HG03045 (cell line): ENCODE measurements around the gene DDX5.

Experiments
- ATAC-seq: cut with Tn5 transposase; IDR thresholded peaks from one replicate; pipeline ENCODE4 v1.9.1; 2021; ENCODE audit warnings: mild to moderate bottlenecking, moderate library complexity; ENCODE audit not compliant: unreplicated experiment

Gene DDX5

GRCh38 chr17:64509179-64509578, 3.1 kb upstream of the DDX5 start:
- ATAC-seq, result no peak

DNA sequence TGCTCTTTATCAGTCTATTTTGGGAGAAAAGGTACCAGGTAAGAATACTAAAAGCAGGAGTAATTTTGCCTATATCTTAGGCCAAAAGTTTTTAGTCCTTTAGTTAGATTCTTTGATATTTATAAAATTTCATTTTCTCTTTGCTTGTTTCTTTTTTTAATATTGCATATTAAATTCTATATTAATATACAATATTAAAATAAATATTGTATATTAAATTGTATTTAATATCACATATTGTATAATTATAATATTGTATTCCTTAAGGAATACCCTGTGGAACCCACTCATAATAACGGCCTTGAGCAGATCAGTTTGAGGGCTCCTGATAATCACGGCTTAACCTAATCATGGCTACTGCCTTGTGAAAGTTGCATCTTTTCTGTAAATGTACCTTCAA, 2.6 kb upstream of the DDX5 start:
- ATAC-seq, result no peak

DNA sequence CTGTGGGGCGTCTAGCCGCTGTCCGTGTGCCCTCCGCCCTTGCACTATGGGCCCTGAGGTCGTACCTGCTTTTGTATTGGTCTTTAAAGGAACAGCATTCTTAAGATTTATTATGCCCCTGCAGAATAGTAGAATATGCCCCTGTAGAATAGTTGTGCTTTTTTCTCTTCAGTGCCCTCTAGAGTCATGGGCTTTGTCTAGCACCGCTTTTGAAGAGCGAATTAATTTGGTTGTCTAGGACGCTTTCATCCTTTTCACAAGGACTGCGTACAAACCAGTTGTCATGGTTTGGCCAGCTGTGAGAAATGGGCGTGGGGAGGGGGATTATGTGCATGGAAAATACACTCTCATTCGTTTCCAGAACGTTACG, 1.3 kb upstream of the DDX5 start:
- ATAC-seq, result peak; percentile 16

DNA sequence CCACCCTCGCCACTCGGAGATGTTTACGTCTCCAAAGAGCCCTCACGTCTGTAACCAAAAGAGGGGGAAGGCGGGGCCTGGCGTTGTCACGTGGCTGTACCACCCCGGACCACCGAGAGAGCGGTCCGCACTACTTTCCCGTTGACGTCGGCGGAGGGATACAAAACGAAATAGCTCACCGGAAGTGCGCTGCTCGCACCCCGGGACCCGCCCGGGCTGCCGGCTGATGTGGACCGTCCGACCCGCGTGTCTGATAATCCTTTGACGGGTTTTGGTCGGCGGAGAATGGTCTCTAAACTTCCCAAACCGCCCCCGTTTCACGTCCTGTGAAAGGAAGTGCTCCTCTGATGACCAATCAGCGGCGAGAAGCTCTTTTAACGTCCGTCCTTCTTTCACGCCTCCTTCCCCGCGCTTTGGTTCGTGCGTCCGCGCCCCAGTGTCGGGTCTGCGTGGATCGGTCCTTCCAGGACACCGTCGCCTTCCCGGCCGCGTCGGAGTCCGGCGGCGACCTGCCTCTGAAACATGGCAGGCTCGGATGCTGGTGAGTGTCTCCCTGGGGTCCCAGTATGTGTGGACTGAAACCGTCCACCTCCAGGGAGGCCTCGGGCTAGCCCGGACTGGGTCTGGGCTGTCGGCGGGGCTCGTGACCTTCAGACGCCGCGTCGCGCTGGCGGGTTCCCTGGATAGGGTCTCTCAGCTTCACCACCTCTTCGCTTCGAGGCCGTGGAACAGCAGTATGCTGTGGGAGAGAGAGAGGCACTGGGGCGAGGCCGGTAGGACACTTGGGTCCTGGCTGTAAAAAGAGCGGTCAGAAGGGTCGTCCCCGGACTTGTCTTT, 705 bp upstream of the DDX5 start, which contains the start of gene CEP95:
TSS of gene CEP95 (plus strand) at position 402 of the 837 bp plus-strand sequence. CDS start at position 523, 121 bp downstream.
- ATAC-seq, result peak; percentile 55

DNA sequence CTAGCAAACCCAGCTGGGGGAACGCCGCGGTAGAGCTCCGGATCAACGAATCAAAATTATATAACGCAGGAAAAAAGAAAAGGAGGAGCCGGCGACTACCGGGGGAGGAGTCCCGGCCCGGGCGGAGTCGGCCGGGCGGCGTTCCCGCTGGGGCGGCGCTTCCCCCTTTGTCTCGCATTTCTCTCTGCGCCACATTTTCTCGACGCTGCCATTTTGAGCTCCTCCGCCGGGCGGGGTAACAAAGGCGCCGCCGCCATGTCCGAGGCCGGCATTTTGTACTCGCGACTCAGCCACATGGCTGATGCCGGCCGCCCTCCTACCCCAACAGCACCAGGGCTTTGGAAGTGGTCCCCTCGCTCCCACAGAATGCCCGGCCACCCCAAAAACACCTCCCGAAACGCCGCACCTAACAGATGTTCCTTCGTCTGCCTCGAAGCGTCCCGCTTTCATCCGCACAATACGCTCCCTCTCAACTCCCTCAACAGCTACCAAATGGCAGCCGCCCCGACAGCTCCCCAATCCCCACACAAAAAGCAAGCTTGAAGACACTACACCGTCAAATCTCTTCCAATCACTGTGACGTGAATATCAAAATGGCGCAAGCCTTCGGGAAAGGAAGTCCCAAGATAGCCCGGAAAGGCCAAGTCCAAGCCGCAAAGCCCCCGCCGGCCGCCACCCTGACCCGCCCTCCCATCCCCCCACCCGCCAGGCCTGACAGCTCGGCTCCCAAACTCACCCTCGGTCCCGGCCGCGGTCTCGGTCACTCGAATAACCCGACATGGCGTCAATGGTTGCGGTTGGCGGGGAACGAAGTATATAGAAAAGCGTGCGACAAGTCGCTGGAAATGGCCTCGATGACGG, 519 bp downstream of the DDX5 start:
- peak; percentile 24 for ATAC-seq

DNA sequence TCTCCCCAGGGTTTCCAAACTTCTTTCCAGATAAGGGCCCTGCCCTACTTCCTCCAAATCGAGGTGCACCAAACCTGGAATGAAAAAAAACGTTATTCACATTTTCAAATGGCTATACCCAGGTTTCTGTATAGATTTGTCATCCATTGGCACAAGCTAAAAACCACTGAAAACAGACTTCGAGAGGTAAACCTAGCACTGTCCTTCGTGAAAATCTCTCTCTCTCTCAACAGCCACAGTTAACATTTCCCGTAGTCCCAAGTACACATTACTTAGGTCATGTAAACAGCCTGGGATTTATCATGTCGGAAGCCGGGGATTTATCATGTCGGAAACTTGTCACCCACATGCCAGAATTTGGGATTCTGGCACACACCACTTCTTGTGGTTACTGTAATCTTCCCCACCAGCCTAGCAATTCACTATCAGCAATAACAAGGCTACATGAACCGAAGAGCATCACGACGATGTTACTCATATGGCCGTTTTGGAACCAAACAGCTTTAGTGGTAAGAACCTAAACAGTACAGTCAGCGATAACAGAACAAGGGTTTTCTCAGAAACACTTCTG, 1.2 kb downstream of the DDX5 start:
- no peak for ATAC-seq

- ATAC-seq, result no peak
These were observed 2.0 kb downstream of the DDX5 start for GRCh38 chr17:64503821-64504768.

DNA sequence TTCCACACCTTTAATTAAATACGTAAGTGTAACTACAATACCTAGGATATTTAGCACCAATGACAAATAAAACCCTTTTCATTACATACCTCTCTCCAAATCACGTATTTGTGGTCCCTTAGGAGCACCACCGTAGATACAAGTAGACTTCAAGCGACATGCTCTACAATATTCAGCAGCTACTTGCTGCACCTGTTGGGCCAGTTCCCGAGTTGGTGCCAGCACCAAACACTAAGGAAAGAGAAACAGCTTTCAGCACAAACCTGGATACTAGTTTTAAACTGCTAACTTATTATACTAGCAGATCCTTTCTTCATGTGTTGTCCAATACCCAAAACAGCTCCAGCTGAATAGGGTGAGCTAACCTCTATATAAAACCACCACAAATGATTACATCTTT, 2.7 kb downstream of the DDX5 start:
- ATAC-seq, result no peak

- ATAC-seq, result no peak
These were observed 3.3 kb downstream of the DDX5 start for GRCh38 chr17:64502809-64503208.

DNA sequence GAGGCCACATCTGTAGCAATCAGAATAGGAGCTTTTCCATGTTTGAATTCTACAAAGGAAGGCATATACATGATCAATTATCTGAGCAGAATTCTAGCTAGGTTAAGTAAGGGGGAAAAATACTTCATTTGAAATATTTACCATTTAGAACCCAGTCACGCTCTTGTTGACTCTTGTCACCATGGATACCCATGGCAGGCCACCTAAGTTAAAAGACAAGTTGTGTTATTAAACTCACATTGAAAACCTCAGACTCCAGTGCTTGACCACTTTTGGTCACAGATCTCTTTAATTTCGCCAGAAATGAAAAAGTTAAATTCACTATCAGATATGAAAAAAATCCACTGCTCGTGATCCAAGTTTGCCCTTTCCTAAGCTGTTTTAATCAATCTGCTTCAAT, 4.1 kb downstream of the DDX5 start:
- no peak for ATAC-seq

- no peak for ATAC-seq
These were observed 5.0 kb downstream of the DDX5 start for GRCh38 chr17:64500862-64501765.

DNA sequence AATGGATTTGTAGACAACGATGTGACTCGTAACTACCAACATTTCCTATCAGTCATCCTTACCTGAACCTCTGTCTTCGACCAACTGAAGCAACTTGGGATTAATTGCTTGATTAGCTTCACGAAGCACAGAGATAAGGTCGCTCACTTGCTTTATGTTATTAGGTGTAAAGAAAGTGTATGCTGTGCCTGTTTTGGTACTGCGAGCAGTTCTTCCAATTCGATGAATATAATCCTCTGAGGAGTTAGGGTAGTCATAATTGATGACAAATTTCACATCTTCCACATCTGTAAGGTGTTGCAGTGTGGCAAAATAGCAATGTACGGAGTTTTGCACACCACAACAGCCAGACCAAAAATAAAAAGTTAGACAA, 5.6 kb downstream of the DDX5 start:
- ATAC-seq, result no peak

DNA sequence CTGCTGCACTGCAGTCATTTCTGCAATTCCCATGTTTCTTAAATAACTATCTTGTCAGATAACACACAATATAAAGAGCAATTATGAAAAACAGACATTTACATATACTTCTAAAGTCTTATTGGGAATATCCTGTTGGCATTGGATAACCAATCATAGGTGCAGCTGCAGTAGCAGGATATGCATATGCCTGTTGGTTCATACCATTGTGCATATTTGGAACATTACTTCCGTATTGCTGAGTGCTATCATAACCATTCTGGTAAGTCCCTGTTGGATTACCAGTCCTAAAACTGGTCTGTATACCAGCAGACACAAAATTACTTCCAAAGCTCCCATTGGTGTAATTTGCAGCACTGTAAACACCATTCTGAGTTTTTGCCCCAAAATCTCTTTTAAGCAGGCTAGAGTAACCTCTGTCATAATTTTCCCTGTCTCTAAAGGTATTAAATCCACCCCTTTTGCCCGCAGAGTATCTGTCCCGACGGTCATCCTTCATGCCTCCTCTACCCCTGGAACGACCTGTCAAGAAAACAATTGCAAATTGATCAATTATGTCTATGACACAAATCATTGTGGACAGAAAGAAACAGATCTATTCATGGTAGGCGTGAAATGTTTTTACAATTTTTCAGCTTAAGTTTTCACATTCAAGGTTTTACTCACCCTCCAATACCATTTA, 6.1 kb downstream of the DDX5 start:
- ATAC-seq, result no peak

DNA sequence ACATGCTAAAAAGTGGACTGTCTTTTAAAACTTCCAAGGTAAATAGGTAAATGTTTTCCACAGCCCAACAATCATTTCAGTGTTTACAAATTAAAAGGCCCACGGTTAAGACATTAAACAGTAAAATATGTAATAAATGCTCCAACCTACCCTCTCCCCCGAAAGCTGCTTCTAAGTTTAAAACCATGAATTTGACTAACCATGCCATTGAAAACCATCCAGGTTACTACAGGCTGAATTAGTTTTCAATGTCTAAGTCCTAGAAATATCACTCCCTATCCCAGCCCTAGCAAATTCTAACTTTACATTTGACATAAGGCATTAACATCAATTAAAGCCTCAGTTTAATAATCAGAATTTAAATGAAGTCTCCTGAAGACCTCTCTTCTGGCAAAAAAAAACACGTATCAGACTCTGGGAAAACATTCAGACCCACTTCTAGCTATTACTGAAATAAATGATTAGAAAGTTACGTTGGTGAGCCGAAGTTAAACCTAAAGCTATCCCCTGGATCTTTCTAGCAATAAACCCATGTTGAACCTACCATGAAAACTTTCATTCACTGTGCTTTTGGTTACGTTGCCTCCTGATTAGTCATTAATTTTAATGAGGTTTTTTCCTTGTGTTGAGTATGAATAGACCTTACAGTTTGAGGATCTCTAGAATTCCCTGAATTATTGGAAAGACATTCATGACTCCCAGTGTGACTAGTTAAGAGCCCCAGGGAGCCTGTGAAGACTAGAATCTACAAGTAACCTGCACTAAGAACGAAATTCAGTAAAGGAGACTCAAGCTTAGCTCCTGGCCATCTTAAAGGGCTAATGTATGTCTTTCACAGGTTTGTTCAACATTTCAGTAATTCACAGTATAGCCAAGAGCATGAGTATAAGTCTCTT, 7.5 kb downstream of the DDX5 start:
- ATAC-seq, result no peak

GRCh38 chr17:64497565-64498035, 8.5 kb downstream of the DDX5 start:
- no peak for ATAC-seq

GRCh38 chr17:64496786-64497564, 9.1 kb downstream of the DDX5 start, which contains the start of gene POLG2:
TSS of gene POLG2 (minus strand) at chr17:64497054. CDS start at chr17:64496968, 86 bp downstream.
- ATAC-seq, result peak; percentile 83

GRCh38 chr17:64496348-64496785, 9.7 kb downstream of the DDX5 start:
- ATAC-seq, result peak; percentile 30
